GM19035 (cell line): Measurements from ENCODE around the gene E2F1.
"Not testable (repeated sequence)": the region's sequence is repeated elsewhere in the genome, so short reads cannot be mapped to it uniquely, and the experiment has no call there.

Experiments
- ATAC-seq: cut with Tn5 transposase; IDR thresholded peaks from one replicate; pipeline ENCODE4 v1.9.1; 2021; ENCODE audit not compliant: unreplicated experiment

E2F1 gene

GRCh38 chr20:33711446-33711738, 25.2 kb upstream of the E2F1 start:
- ATAC-seq = no peak

- ATAC-seq = no peak
Observed at GRCh38 chr20:33710681-33711445, 24.7 kb upstream of the E2F1 start.

- ATAC-seq = no peak
Observed at GRCh38 chr20:33709905-33710541, 23.8 kb upstream of the E2F1 start.

GRCh38 chr20:33709398-33709797, 23.2 kb upstream of the E2F1 start:
- no peak for ATAC-seq

GRCh38 chr20:33707668-33708067, 21.5 kb upstream of the E2F1 start:
- ATAC-seq = no peak

GRCh38 chr20:33704197-33704924, 18.2 kb upstream of the E2F1 start:
- ATAC-seq = no peak

GRCh38 chr20:33703498-33704137, 17.4 kb upstream of the E2F1 start:
- ATAC-seq = no peak

- ATAC-seq = no peak
Observed at GRCh38 chr20:33702861-33703260, 16.7 kb upstream of the E2F1 start.

GRCh38 chr20:33701629-33702450, 15.7 kb upstream of the E2F1 start:
- ATAC-seq = no peak

- not testable (repeated sequence) for ATAC-seq
Observed at GRCh38 chr20:33700696-33701441, 14.7 kb upstream of the E2F1 start.

- ATAC-seq = not testable (repeated sequence)
Observed at GRCh38 chr20:33698966-33699365, 12.8 kb upstream of the E2F1 start.

GRCh38 chr20:33697129-33697528, 10.9 kb upstream of the E2F1 start:
- no peak for ATAC-seq

- no peak for ATAC-seq
Observed at GRCh38 chr20:33696448-33696847, 10.3 kb upstream of the E2F1 start.

GRCh38 chr20:33694639-33695012, 8.4 kb upstream of the E2F1 start:
- no peak for ATAC-seq

GRCh38 chr20:33693741-33694638, 7.8 kb upstream of the E2F1 start:
- no peak for ATAC-seq

- no peak for ATAC-seq
Observed at GRCh38 chr20:33693289-33693688, 7.1 kb upstream of the E2F1 start.

GRCh38 chr20:33689973-33690372, 3.8 kb upstream of the E2F1 start:
- ATAC-seq = no peak

GRCh38 chr20:33689493-33689892, 3.3 kb upstream of the E2F1 start:
- no peak for ATAC-seq

- ATAC-seq = no peak
Observed at GRCh38 chr20:33688938-33689424, 2.8 kb upstream of the E2F1 start.
